Neural progenitor cell (in vitro differentiated cells): ENCODE measurements around the gene TENT4A.

Experiments used
- CTCF ChIP-seq: fragments of 200-600 bp; sonication (generic); IDR thresholded peaks from 2 replicates; pipeline ENCODE4 v1.5.1; 2017; ENCODE audit warnings: antibody characterized with exemption, mild to moderate bottlenecking
- EZH2phosphoT487 ChIP-seq: fragments of 200-600 bp; sonication (generic); IDR thresholded peaks from 2 replicates; pipeline ENCODE4 v1.6.1; 2017; ENCODE audit warnings: antibody characterized with exemption

GRCh38 chr5:6719896-6720560 is 6.8 kb downstream of the TENT4A start:
- TF ChIP-seq CTCF (no peak), EZH2phosphoT487 (no peak)
